Stimulated activated CD4-positive, alpha-beta T cell treated with anti-CD3 and anti-CD28 coated beads, Interleukin-2, amount 100 ng/mL, for 4 hours (primary cell): Measurements from ENCODE around the gene CNTNAP4.

Experiments used
- DNase-seq: peaks from one replicate; pipeline ENCODE4 v3.0.0-alpha.2; 2020; ENCODE audit warnings: low read depth

Gene CNTNAP4

GRCh38 chr16:76598498-76598897, 321.3 kb downstream of the CNTNAP4 start:
- DNase-seq, result no peak

DNA sequence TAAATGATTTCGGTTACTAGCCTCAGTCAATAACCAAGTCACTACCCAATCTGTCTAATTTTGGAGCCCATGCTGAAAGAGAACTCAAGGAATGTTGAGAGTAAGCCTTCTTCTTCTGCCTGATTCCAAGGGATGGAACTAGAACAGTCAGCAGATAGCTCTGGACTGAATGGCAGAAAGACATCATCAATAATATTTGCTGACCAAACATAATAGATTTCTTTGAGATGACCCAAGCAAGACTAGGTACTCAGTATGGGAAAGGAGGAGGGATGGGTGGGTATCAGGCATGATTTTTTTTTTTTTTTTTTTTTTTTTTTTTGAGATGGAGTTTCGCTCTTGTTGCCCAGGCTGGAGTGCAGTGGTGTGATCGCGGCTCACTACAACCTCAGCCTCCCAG, 330.1 kb downstream of the CNTNAP4 start:
- no peak for DNase-seq
